Measurements from ENCODE around the gene TTC24.

- TF ChIP-seq CTCF (IDR thresholded peaks at IDR 0.05; ENCODE audit: insufficient read depth, low read length, poor library complexity, severe bottlenecking) (no peak), EZH2phosphoT487 (conservative IDR thresholded peaks at IDR 0.05; ENCODE audit: low read length) (no peak)
These were observed 6.9 kb upstream of the TTC24 start for GRCh38 chr1:156572663-156573018.

All from SU-DHL-6 (cell line).